ENCODE measurements around the gene PRPF18. TPM values are rescaled to one million over a fixed set of nuclear protein-coding genes. Genes with fewer than 3 reads are reported as not detected.

PRPF18 gene
- total and polyA plus RNA-seq, 4 donors, result 11.9 to 21.6 (median 19.9) TPM

DNA sequence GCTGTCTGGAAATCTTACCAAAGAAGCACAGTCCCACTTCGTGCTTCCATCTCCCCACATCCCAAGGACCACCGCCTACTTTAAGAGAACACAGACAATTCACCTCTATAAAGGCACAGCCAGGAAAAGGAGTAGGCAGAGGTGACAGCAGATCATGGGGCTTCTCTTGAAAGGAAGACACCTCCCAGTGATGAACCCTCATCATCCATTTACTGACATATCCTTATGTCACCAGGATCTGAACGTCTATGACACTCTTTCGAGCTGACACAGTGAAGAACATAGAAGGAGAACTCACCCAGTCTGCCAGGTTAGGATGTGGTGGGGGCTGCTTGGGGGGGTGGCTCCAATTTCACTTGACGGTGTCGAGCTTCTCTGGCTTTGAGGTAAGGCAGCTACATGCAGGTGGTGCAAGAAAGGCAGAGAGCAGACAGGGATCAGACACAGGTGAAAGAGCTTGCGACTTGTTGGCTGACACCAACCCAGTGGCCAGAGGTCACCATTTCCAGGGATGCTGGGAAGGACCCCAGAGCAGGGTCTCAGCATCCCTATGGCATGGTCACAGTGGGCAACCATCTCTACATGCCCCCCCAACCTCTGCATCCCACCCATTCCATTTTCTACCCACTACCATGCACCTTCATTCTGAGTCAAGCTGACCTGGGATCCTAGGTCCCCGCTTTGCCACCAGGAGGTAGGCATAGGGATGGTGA is 67.5 kb downstream of the PRPF18 start:
- DNase-seq (no peak), ATAC-seq (ENCODE audit: low FRiP score) (no peak)
- intact Hi-C loops (cut with DNase I), result no loop called here
- WGBS, 2 donors, result 87 to 88% methylated on average over 8 of the region's 8 CpGs
- H3K9me3 ChIP-seq (ENCODE audit: control insufficient read depth, low read length), result no peaks in the 10 kb centered on the region
- no peaks in the 10 kb centered on the region for H3K27me3 ChIP-seq (ENCODE audit: control insufficient read depth in 1 of 2, insufficient read depth in 2 of 2, low read length in 1 of 2)
- H3K27ac ChIP-seq (ENCODE audit: low read depth in 1 of 2, low read length in 2 of 2), result no peak overlapping the region
- no peaks in the 10 kb centered on the region for H3K4me1 ChIP-seq (ENCODE audit: control insufficient read depth in 1 of 2, insufficient read depth in 2 of 2, low read length in 2 of 2)
- no peak overlapping the region for H3K4me3 ChIP-seq (ENCODE audit: low read length in 2 of 2)
- peaks cover 5 to 11% of the 10 kb centered on the region in 2 donors for H3K36me3 ChIP-seq (ENCODE audit: control insufficient read depth in 1 of 2, insufficient read depth in 2 of 2, low read length in 1 of 2)

DNA sequence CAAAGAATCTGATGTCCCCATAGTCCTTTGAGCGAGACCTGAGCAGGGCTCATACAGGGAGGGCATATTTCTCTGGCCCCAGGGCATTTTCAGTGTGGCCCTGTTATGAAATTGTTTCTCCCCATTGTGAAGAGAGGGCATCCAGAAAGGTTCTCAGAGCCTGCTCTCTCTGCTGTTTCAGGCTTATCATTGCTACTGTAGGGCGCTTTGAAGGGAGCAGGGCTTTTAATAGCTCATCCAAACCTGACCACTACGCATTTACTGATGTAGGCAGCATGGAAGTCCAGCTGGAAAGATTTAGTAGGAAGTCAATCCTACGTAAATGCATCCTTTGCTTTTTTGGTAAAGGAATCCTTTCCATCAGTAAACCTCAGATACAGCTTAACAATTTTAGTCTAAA is 68.1 kb downstream of the PRPF18 start:
- intact Hi-C loops (cut with DNase I), result no loop called here
- WGBS, 2 donors, result 85 to 90% methylated on average over 4 of the region's 4 CpGs
- no peak overlapping the region for H3K4me3 ChIP-seq (ENCODE audit: low read length in 2 of 2)
- H3K27ac ChIP-seq (ENCODE audit: low read depth in 1 of 2, low read length in 2 of 2), result no peak overlapping the region
- no peaks in the 10 kb centered on the region for H3K4me1 ChIP-seq (ENCODE audit: control insufficient read depth in 1 of 2, insufficient read depth in 2 of 2, low read length in 2 of 2)
- no peaks in the 10 kb centered on the region for H3K9me3 ChIP-seq (ENCODE audit: control insufficient read depth, low read length)
- no peak for DNase-seq
- H3K27me3 ChIP-seq (ENCODE audit: control insufficient read depth in 1 of 2, insufficient read depth in 2 of 2, low read length in 1 of 2), result no peaks in the 10 kb centered on the region
- peaks cover 5 to 11% of the 10 kb centered on the region in 2 donors for H3K36me3 ChIP-seq (ENCODE audit: control insufficient read depth in 1 of 2, insufficient read depth in 2 of 2, low read length in 1 of 2)
- no peak for ATAC-seq (ENCODE audit: low FRiP score)

DNA sequence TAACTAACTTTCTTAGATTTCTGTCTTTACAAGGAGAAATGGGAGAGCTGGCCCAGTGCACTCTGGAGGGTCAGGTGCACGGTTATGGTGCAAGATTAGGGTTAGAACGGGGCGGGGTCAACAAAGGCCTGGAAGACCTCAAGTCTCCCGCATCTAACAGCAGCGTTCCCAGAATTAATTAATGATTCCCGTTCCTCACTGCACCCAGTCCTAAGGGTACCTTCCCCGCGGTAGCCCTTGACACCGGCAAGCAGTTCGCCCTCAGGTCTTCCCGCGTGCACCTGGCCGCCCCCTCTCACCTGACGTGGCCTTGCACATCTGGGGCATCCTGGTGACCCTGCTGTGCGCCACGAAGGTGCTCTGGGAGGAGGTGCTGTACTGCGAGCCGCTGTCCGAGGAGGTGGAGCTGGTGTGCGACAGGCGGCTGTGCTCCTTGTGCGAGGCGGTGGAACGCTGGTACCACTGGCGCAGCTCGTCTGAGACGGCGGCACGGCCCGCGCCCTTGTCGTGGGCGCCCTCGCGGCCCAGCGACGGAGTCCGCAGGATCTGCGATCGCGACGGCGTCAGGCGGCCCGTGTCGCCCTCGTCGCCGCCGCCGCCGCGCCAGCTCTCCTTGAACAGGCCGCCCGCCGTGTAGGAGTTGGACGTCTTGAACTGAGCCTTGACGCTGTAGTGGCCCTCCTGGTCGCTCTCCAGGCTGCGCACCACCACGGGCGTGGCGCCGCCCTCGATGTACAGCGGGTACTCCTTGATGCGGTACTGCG is 69.8 kb downstream of the PRPF18 start:
- 81 to 84% methylated on average over 63 to 68 of the region's 68 CpGs for WGBS, 2 donors
- DNase-seq (no peak), ATAC-seq (ENCODE audit: low FRiP score) (no peak)
- Histone ChIP-seq H3K4me1 (ENCODE audit: control insufficient read depth in 1 of 2, insufficient read depth in 2 of 2, low read length in 2 of 2) (no peaks in the 10 kb centered on the region), H3K9me3 (ENCODE audit: control insufficient read depth, low read length) (no peaks in the 10 kb centered on the region), H3K4me3 (ENCODE audit: low read length in 2 of 2) (no peak overlapping the region), H3K36me3 (ENCODE audit: control insufficient read depth in 1 of 2, insufficient read depth in 2 of 2, low read length in 1 of 2) (peaks cover 5 to 11% of the 10 kb centered on the region in 2 donors), H3K27me3 (ENCODE audit: control insufficient read depth in 1 of 2, insufficient read depth in 2 of 2, low read length in 1 of 2) (no peaks in the 10 kb centered on the region), H3K27ac (ENCODE audit: low read depth in 1 of 2, low read length in 2 of 2) (no peak overlapping the region)
- intact Hi-C loops (cut with DNase I), result no loop called here

DNA sequence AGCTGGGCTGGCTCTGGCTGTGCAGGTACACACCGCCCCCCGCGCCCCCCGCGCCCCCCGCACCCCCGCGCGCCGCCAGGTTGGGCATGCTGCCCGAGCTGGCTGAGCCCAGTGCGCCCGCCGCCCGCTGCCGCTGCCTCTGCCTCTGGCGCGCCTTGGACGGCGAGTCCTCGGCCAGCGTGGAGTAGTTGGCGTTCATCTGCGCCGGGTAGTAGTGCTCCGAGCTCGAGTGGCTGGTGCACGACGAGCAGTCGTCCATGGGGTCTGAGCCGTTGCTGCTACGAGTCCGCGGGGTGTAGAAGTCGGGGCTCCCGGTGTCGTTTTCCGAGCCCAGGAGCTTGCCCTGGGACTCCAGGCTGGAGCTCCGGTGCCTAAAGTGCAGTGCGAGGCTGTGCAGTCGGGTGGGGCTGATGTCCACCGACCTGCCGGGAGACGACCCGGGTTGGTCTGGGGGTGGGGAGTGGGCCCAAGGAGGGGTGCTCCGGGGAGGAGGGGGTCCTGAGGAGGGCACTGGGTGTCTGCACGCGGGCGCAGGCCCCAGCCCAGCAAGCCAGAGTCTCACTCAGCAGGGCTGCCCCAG is 70.4 kb downstream of the PRPF18 start:
- ATAC-seq (ENCODE audit: low FRiP score) (no peak), DNase-seq (no peak)
- H3K4me3 ChIP-seq (ENCODE audit: low read length in 2 of 2), result no peak overlapping the region
- peaks cover 5 to 11% of the 10 kb centered on the region in 2 donors for H3K36me3 ChIP-seq (ENCODE audit: control insufficient read depth in 1 of 2, insufficient read depth in 2 of 2, low read length in 1 of 2)
- H3K4me1 ChIP-seq (ENCODE audit: control insufficient read depth in 1 of 2, insufficient read depth in 2 of 2, low read length in 2 of 2), result no peaks in the 10 kb centered on the region
- H3K9me3 ChIP-seq (ENCODE audit: control insufficient read depth, low read length), result no peaks in the 10 kb centered on the region
- intact Hi-C loops (cut with DNase I), result no loop called here
- H3K27me3 ChIP-seq (ENCODE audit: control insufficient read depth in 1 of 2, insufficient read depth in 2 of 2, low read length in 1 of 2), result no peaks in the 10 kb centered on the region
- H3K27ac ChIP-seq (ENCODE audit: low read depth in 1 of 2, low read length in 2 of 2), result no peak overlapping the region
- whole genome bisulfite sequencing, 2 donors, result 79 to 81% methylated on average over 48 to 49 of the region's 49 CpGs

DNA sequence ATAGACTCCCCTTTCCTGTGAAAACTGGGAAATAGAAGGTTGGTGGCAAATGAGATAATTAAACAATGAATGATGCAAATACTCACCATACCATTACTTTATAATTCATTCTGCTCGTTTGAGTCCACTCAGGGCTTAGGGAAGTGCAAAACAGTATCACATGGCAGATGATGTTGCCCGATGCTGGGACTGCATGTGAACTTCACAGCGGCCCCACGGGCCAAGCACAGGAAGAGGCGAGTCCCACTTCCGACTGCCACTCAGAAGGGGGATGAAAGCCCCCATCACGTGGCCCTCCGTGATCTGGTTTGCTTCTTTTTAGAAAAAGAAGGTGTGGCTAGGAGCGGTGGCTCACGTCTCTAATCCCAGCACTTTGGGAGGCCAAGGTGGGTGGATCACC is 71.5 kb downstream of the PRPF18 start:
- Histone ChIP-seq H3K4me3 (ENCODE audit: low read length in 2 of 2) (no peak overlapping the region), H3K36me3 (ENCODE audit: control insufficient read depth in 1 of 2, insufficient read depth in 2 of 2, low read length in 1 of 2) (peaks cover 5 to 11% of the 10 kb centered on the region in 2 donors), H3K27ac (ENCODE audit: low read depth in 1 of 2, low read length in 2 of 2) (no peak overlapping the region), H3K4me1 (ENCODE audit: control insufficient read depth in 1 of 2, insufficient read depth in 2 of 2, low read length in 2 of 2) (no peaks in the 10 kb centered on the region), H3K27me3 (ENCODE audit: control insufficient read depth in 1 of 2, insufficient read depth in 2 of 2, low read length in 1 of 2) (no peaks in the 10 kb centered on the region), H3K9me3 (ENCODE audit: control insufficient read depth, low read length) (no peaks in the 10 kb centered on the region)
- 69 to 70% methylated on average over 10 of the region's 10 CpGs for WGBS, 2 donors
- no peak for DNase-seq
- ATAC-seq (ENCODE audit: low FRiP score), result no peak
- intact Hi-C loops (cut with DNase I), result no loop called here

DNA sequence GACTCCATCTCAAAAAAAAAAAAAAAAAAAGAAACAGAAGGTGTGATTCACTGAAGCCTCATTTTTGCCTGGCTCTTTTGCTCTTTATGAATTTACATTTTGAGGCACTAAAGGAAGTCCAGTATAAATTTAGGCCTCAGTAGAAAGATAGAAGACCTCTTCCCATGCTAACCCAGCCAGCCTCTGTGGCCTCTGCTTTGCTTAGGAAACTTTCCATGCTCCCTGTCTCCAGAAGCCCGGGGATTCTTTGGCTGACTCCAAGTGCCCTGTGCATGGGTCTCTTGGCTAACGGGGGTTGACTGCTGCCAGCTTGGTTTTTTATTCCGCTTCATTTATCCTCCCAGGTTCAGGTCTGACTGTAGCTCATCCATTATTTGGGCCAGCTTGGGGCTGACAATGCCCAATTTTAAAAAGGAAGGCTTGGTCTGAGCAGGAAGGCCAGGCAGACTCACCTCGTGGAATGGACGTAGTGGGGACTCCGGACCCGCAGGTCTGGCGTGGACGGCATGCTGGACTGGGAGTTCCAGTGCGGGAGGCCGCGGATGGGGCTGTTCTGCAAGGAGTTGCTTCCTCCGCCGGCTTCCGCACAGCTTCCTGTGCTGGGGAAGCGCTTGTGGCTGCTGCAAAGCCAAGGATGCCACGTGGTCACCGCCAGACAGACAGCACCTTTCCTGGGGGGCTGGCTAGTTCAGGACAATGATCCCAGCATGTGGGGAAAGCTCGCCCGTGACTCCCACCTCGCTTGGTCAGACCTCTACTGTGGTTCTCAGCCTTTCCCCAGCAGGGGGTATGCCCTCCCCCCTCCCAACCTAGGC is 72.3 kb downstream of the PRPF18 start:
- no peak for ATAC-seq (ENCODE audit: low FRiP score)
- Histone ChIP-seq H3K4me1 (ENCODE audit: control insufficient read depth in 1 of 2, insufficient read depth in 2 of 2, low read length in 2 of 2) (no peaks in the 10 kb centered on the region), H3K4me3 (ENCODE audit: low read length in 2 of 2) (no peak overlapping the region), H3K36me3 (ENCODE audit: control insufficient read depth in 1 of 2, insufficient read depth in 2 of 2, low read length in 1 of 2) (peaks cover 3 to 5% of the 10 kb centered on the region in 2 donors), H3K9me3 (ENCODE audit: control insufficient read depth, low read length) (no peaks in the 10 kb centered on the region), H3K27me3 (ENCODE audit: control insufficient read depth in 1 of 2, insufficient read depth in 2 of 2, low read length in 1 of 2) (no peaks in the 10 kb centered on the region), H3K27ac (ENCODE audit: low read depth in 1 of 2, low read length in 2 of 2) (no peak overlapping the region)
- WGBS, 2 donors, result 77 to 81% methylated on average over 21 of the region's 21 CpGs
- DNase-seq, result peak in 1 of 2 donors; percentile 68
- intact Hi-C loops (cut with DNase I), result no loop called here

DNA sequence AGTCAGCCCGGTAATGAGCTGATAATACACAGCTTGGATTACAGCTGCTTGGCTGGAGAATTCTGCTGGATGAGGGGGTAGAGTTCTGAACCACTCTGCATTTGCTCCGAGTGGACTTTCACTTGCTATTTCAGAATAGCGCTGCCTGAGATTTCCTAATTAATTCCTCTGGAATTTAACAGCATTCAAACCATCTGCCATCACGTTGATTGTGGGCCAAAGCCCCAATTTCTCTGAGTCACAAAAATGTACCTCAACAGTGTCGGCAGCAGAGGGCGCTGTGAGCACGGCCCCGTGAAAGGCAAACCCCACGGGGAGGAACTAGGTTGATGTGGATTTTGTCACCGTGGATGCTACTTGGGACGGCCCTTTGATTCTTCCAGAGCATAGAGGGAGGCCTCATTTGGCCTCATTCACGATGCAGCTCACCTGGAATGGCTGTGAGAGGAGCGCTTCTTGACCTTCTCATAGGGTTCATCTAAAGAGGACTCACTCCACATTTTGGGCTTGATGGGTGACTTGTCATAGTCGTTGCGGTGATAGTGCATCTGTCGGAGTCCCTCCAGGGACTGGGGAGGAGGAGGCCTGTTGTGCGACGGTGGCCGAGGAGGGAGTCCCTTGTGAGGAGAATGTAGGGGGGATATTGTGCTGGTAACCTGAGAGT is 73.3 kb downstream of the PRPF18 start:
- Histone ChIP-seq H3K9me3 (ENCODE audit: control insufficient read depth, low read length) (no peaks in the 10 kb centered on the region), H3K36me3 (ENCODE audit: control insufficient read depth in 1 of 2, insufficient read depth in 2 of 2, low read length in 1 of 2) (peaks cover 0 to 5% of the 10 kb centered on the region in 2 donors), H3K4me1 (ENCODE audit: control insufficient read depth in 1 of 2, insufficient read depth in 2 of 2, low read length in 2 of 2) (no peaks in the 10 kb centered on the region), H3K27me3 (ENCODE audit: control insufficient read depth in 1 of 2, insufficient read depth in 2 of 2, low read length in 1 of 2) (no peaks in the 10 kb centered on the region), H3K27ac (ENCODE audit: low read depth in 1 of 2, low read length in 2 of 2) (no peak overlapping the region), H3K4me3 (ENCODE audit: low read length in 2 of 2) (no peak overlapping the region)
- intact Hi-C loops (cut with DNase I), result loop anchor here (1.0 to 10.0 kb wide), 3 partner anchors 117 to 435 kb away; no protein-coding TSS in a partner anchor
- peak; percentile 78 to 93 for DNase-seq
- peak; percentile 82 for ATAC-seq (ENCODE audit: low FRiP score)
- 24 to 25% methylated on average over 19 of the region's 19 CpGs for WGBS, 2 donors

DNA sequence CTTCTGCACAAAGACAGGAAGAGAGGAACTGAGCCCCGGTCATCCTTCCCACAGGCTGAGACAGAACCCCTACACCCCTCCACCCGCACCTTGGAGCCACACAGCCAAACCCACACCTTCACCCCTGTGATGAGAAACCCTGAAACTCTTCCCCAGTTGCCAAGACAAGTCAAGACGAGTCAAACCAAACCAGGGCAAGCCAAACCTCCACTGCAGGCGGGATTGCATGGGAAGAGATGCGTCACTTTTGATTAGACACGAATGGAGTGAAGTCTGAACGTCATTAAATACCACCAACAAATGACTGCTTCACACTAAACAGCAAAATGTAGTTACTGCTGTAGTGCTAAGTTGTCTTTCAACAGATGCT is 73.8 kb downstream of the PRPF18 start:
- ATAC-seq (ENCODE audit: low FRiP score), result no peak
- H3K4me3 ChIP-seq (ENCODE audit: low read length in 2 of 2), result no peak overlapping the region
- DNase-seq, result no peak
- H3K9me3 ChIP-seq (ENCODE audit: control insufficient read depth, low read length), result no peaks in the 10 kb centered on the region
- H3K27me3 ChIP-seq (ENCODE audit: control insufficient read depth in 1 of 2, insufficient read depth in 2 of 2, low read length in 1 of 2), result no peaks in the 10 kb centered on the region
- peaks cover 0 to 6% of the 10 kb centered on the region in 2 donors for H3K36me3 ChIP-seq (ENCODE audit: control insufficient read depth in 1 of 2, insufficient read depth in 2 of 2, low read length in 1 of 2)
- intact Hi-C loops (cut with DNase I), result loop anchor here (1.0 to 10.0 kb wide), 3 partner anchors 116 to 434 kb away; no protein-coding TSS in a partner anchor
- no peaks in the 10 kb centered on the region for H3K4me1 ChIP-seq (ENCODE audit: control insufficient read depth in 1 of 2, insufficient read depth in 2 of 2, low read length in 2 of 2)
- 55 to 61% methylated on average over 7 of the region's 7 CpGs for WGBS, 2 donors
- peak overlapping the region in 1 of 2 donors; percentile 5 for H3K27ac ChIP-seq (ENCODE audit: low read depth in 1 of 2, low read length in 2 of 2)
